SK-N-SH (cell line): ENCODE results near the gene TSPAN32. TPM values are rescaled to one million over a fixed set of nuclear protein-coding genes. Genes with fewer than 3 reads are reported as not detected.

Experiments used
- CTCF ChIA-PET: fragments of 300-600, 350-600 bp; formaldehyde crosslinking; extraction: SDS; loops from one replicate; lab custom pipeline; 2021; lab: Yijun Ruan, JAX
- POLR2A ChIA-PET: fragments of 350-600 bp; sonication (Branson Sonifier 250); formaldehyde crosslinking; extraction: SDS; loops from one replicate; lab custom pipeline; 2020; ENCODE audit warnings: antibody characterized with exemption, inconsistent platforms; lab: Yijun Ruan, JAX
- DNase-seq: peaks from one replicate; pipeline ENCODE4 v3.0.0; 2012
- H2AFZ ChIP-seq: fragments of 200-600 bp; sonication (generic); 2 replicates; pipeline ENCODE4 v1.8.1; 2016; ENCODE audit warnings: antibody characterized with exemption, mild to moderate bottlenecking, low read depth
- H3F3A ChIP-seq: fragments of 200-600 bp; sonication (generic); replicated peaks from 2 replicates; pipeline ENCODE3; 2016; ENCODE audit warnings: antibody characterized with exemption, mild to moderate bottlenecking; ENCODE audit not compliant: insufficient read depth
- H3K27ac ChIP-seq, 2 experiments: fragments of 200-500 bp in 1 of 2; fragments of 200-600 bp in 1 of 2; sonication (Bioruptor generic) in 1 of 2; sonication (generic), shearing (Covaris generic) in 1 of 2; 2 replicates each; pipeline versions ENCODE4 v1.5.1 to v1.6.1; 2014 to 2016; ENCODE audit warnings: low read depth in 2 of 2, inconsistent platforms in 1 of 2, low read length in 1 of 2, mild to moderate bottlenecking in 1 of 2, mixed read lengths in 1 of 2
- H3K27me3 ChIP-seq: fragments of 200-600 bp; sonication (generic), shearing (Covaris generic); 2 replicates; pipeline ENCODE4 v1.6.1; 2016; ENCODE audit warnings: mixed run types; ENCODE audit not compliant: insufficient read depth
- H3K36me3 ChIP-seq, 2 experiments: fragments of 200-500 bp in 1 of 2; fragments of 200-600 bp in 1 of 2; sonication (Bioruptor generic) in 1 of 2; sonication (generic) in 1 of 2; replicated peaks in 1 of 2; 2 replicates each; pipeline versions ENCODE3 to v1.5.1; 2014 to 2016; ENCODE audit warnings: low read length in 1 of 2, mild to moderate bottlenecking in 1 of 2; ENCODE audit not compliant: insufficient read depth in 2 of 2, control insufficient read depth in 1 of 2
- H3K4me1 ChIP-seq, 2 experiments: fragments of 200-500 bp in 1 of 2; fragments of 200-600 bp in 1 of 2; sonication (Bioruptor generic) in 1 of 2; sonication (generic), shearing (Covaris generic) in 1 of 2; 2 replicates each; pipeline versions ENCODE4 v1.5.1 to v1.6.1; 2014 to 2016; ENCODE audit warnings: low read depth in 1 of 2, low read length in 1 of 2, mixed run types in 1 of 2; ENCODE audit not compliant: insufficient read depth in 2 of 2, control insufficient read depth in 1 of 2
- H3K4me2 ChIP-seq: fragments of 200-600 bp; sonication (generic), shearing (Covaris generic); 2 replicates; pipeline ENCODE4 v1.6.1; 2017; ENCODE audit warnings: mixed run types
- H3K4me3 ChIP-seq, 2 experiments: fragments of 200-500 bp in 1 of 2; fragments of 200-600 bp in 1 of 2; sonication (Bioruptor generic) in 1 of 2; sonication (generic), shearing (Covaris generic) in 1 of 2; 2 replicates each; pipeline versions ENCODE4 v1.5.1 to v1.8.1; 2014 to 2016; ENCODE audit warnings: low read depth in 2 of 2, inconsistent platforms in 1 of 2, low read length in 1 of 2, mild to moderate bottlenecking in 1 of 2, mixed read lengths in 1 of 2, moderate library complexity in 1 of 2
- H3K79me2 ChIP-seq: fragments of 200-600 bp; sonication (generic); 2 replicates; pipeline ENCODE4 v1.8.1; 2017; ENCODE audit warnings: mild to moderate bottlenecking; ENCODE audit not compliant: insufficient read depth
- H3K9ac ChIP-seq: fragments of 200-600 bp; sonication (generic); 2 replicates; pipeline ENCODE4 v1.6.1; 2017; ENCODE audit warnings: mixed run types
- H3K9me2 ChIP-seq: fragments of 200-600 bp; sonication (generic); 2 replicates; pipeline ENCODE4 v1.6.1; 2017; ENCODE audit warnings: mixed run types
- H3K9me3 ChIP-seq: fragments of 200-600 bp; sonication (generic); 2 replicates; pipeline ENCODE4 v1.6.1; 2017; ENCODE audit warnings: mixed run types, mild to moderate bottlenecking, moderate library complexity
- H4K20me1 ChIP-seq: fragments of 200-600 bp; sonication (generic); 2 replicates; pipeline ENCODE4 v1.6.1; 2017; ENCODE audit warnings: mild to moderate bottlenecking, mixed run types; ENCODE audit not compliant: insufficient read depth
- CHD2 ChIP-seq: fragments of 150-350 bp; IDR thresholded peaks from 2 replicates; pipeline ENCODE4 v1.6.1; 2018; ENCODE audit warnings: low read length; ENCODE audit not compliant: partially characterized antibody
- EP300 ChIP-seq, 2 experiments: IDR thresholded peaks; 2 replicates each; pipeline versions ENCODE4 v1.4.0 to v1.6.1; 2012; ENCODE audit warnings: borderline replicate concordance in 1 of 2, low read depth in 1 of 2, low read length in 1 of 2
- FOSL2 ChIP-seq: IDR thresholded peaks from 2 replicates; pipeline ENCODE4 v1.4.0; 2012; ENCODE audit warnings: low read depth, mild to moderate bottlenecking, moderate library complexity, borderline replicate concordance
- FOXJ3 ChIP-seq: sonication (generic); formaldehyde crosslinking; IDR thresholded peaks from 2 replicates; pipeline ENCODE4 v1.5.1; 2020; ENCODE audit warnings: mild to moderate bottlenecking, missing genetic modification reagents
- GATA2 ChIP-seq: sonication (generic); formaldehyde crosslinking; IDR thresholded peaks from 2 replicates; pipeline ENCODE4 v1.5.0; 2020; ENCODE audit warnings: mild to moderate bottlenecking, missing genetic modification reagents
- MXI1 ChIP-seq: IDR thresholded peaks from 2 replicates; pipeline ENCODE4 v1.6.1; 2012; ENCODE audit warnings: mild to moderate bottlenecking, low read depth, low read length, improper control_type of control experiment
- NRF1 ChIP-seq: IDR thresholded peaks from 2 replicates; pipeline ENCODE4 v1.6.1; 2012; ENCODE audit warnings: low read depth, mild to moderate bottlenecking, low read length
- RAD21 ChIP-seq: IDR thresholded peaks from 2 replicates; pipeline ENCODE4 v1.6.1; 2012; ENCODE audit warnings: mild to moderate bottlenecking, low read length
- RCOR1 ChIP-seq: fragments of 150-350 bp; IDR thresholded peaks from 2 replicates; pipeline ENCODE4 v1.6.1; 2017; ENCODE audit warnings: antibody characterized with exemption, low read length
- RXRA ChIP-seq: IDR thresholded peaks from 2 replicates; pipeline ENCODE4 v1.4.0; 2012; ENCODE audit warnings: low read depth, mild to moderate bottlenecking, borderline replicate concordance
- SMC3 ChIP-seq: IDR thresholded peaks from 2 replicates; pipeline ENCODE4 v1.6.1; 2012; ENCODE audit warnings: low read depth, low read length, improper control_type of control experiment
- TCF12 ChIP-seq: IDR thresholded peaks from 2 replicates; pipeline ENCODE4 v1.4.0; 2012
- YY1 ChIP-seq: IDR thresholded peaks from 2 replicates; pipeline ENCODE4 v1.4.0; 2012; ENCODE audit warnings: low read depth, mild to moderate bottlenecking
- WGBS: methylation state at CpG from one replicate; pipeline ENCODE4 v1.1.6; 2017; ENCODE audit warnings: low lambda C conversion rate; 5-methylcytosine and 5-hydroxymethylcytosine counted together
- polyA plus RNA-seq, 3 experiments: library from polyadenylated mRNA; depleted of rRNA; stranded (reverse); fragments of >200 nt; gene quantifications; 2 replicates each; pipeline ENCODE4 v1.2.3, GENCODE V29; 2012
- TF ChIP-seq, protein P1 (sequence below): IDR thresholded peaks from 2 replicates; pipeline ENCODE4 v1.4.0; 2012; ENCODE audit warnings: low read depth
- TF ChIP-seq, protein P2 (sequence below): IDR thresholded peaks from 2 replicates; pipeline ENCODE4 v1.4.0; 2012; ENCODE audit warnings: low read depth, borderline replicate concordance

The TSPAN32 gene
- polyA plus RNA-seq, 1 of the 3 experiments (the other 2 are of a cell fraction) = 0.12 TPM

DNA sequence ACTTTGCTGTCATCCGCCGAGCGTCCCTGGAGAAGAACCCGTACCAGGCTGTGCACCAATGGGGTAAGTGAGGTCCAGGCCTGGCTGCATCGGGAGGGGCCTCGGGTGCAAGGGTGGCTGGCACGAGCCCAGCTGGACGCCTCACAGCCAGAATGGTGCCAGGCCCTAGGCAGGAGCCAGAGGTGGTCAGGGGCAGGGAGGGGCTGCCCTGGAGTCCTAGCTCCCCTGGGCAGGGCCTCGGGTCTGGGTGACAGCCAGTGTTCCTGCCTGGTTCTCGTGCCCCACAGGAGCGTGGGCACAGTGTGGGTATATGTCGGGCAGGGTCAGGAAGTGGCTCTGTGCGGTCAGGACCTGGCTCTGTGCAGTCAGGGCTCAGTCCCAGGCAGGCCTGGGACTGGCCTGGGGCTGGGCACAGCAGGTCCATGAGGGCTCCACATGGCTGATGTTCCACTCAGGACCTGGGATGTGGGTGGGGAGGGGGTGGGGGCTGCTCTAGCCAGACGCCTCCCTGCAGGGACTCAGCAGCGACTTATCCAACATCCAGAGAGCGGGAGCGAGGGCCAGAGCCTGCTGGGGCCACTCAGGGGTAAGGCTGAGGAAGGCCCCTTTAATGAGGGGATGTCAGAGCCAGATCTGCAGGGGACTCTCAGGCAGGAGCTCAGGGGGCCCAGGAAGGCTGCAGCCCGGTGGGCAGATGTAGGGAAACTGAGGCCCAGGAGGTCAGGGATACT, 1.2 kb downstream of the TSPAN32 start:
- no peak for TF ChIP-seq RAD21
- 0 out of 2 replicates have a peak, but pooled peaks have one; percentile 10 for TF ChIP-seq MXI1
- Histone ChIP-seq H3K4me1 (peaks cover 12 to 48% of the 10 kb centered on the region in 2 experiments; a peak in 3 of 4 replicates), H3K79me2 (no peaks in the 10 kb centered on the region), H3K36me3 (no peaks in the 10 kb centered on the region), H4K20me1 (no peaks in the 10 kb centered on the region), H3K9me2 (no peaks in the 10 kb centered on the region), H3K27ac (peak overlapping the region in 1 of 2 experiments; percentile 69; a peak in 2 of 4 replicates), H3K4me3 (no peak overlapping the region), H3K9ac (no peak overlapping the region), H3K9me3 (no peaks in the 10 kb centered on the region), H3F3A (peaks cover 4% of the 10 kb centered on the region), H2AFZ (no peak overlapping the region), H3K27me3 (no peaks in the 10 kb centered on the region), H3K4me2 (no peak overlapping the region)
- POLR2A ChIA-PET = interaction anchor here (0.8 to 1.3 kb wide), 2 partner anchors 75 to 109 kb away, joined by 3 to 5 read pairs; no protein-coding TSS in a partner anchor
- CTCF ChIA-PET = interaction anchor here (0.7 to 13.9 kb wide), 10 partner anchors 97 to 230 kb away, joined by 3 to 318 read pairs (median 25); partner anchors contain the start of gene TSSC4
- 90% methylated on average over 6 of the region's 18 CpGs for WGBS
- peak; percentile 74 for DNase-seq

DNA sequence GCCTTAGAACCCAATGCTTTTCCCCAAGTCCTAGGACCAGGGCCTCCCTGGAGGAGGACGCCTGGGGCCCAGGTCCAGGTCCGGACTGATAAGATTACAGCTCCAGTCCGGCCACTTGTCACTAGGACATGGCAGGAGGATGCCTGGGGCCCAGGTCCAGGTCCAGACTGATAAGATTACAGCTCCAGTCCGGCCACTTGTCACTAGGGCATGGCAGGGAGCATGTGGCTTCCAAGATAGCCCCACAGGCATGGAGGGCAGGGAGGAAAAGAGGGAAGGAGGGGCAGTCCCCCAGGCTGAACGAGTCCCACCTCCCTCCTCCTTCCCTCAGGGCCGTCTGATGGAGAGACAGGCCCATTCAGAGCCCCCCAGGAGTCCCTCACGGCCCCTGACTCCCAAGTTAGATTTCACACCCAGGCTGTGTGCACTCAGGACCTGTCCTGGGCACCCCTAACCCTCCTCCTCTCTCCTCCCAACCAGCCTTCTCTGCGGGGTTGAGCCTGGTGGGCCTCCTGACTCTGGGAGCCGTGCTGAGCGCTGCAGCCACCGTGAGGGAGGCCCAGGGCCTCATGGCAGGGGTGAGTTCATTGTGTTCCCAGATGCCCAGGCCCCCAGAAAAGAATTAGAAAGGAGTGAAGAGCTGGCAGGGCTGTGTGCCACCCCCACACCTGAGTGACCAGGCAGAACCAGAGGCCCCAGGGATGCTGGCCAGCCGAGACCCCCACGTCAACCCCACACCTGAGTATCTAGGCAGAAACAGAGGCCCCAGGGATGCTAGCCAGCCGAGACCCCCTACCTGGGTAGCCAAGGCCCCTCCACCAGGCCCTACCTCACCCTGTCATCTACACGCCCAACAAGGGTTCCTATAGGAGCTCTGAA, 2.1 kb downstream of the TSPAN32 start:
- no peak overlapping the region for H3K9ac ChIP-seq
- H3K79me2 ChIP-seq = no peaks in the 10 kb centered on the region
- H3K4me2 ChIP-seq = no peak overlapping the region
- no peaks in the 10 kb centered on the region for H3K9me2 ChIP-seq
- peak; percentile 74 for DNase-seq
- no peaks in the 10 kb centered on the region for H3K36me3 ChIP-seq
- H4K20me1 ChIP-seq = no peaks in the 10 kb centered on the region
- H3K4me3 ChIP-seq = no peak overlapping the region
- H3K27ac ChIP-seq = peak overlapping the region in 1 of 2 experiments; percentile 69; a peak in 2 of 4 replicates
- TF ChIP-seq FOXJ3 (CRISPR knock-in tag) (peak; percentile 68; the same call in 1 of the 2 replicates), EP300 (IDR thresholded peaks at IDR 0.05; ENCODE audit: borderline replicate concordance in 1 of 2, low read depth in 1 of 2, low read length in 1 of 2) (peak in 1 of 2 experiments; percentile 69; a peak in 2 of 4 replicates), YY1 (no peak), TCF12 (no peak), RCOR1 (peak; percentile 29; the same call in 1 of the 2 replicates), CHD2 (peak; percentile 32), SMC3 (no peak), RXRA (no peak), FOSL2 (no peak), GATA2 (CRISPR knock-in tag) (peak; percentile 86), MXI1 (peak; percentile 50; the same call in 1 of the 2 replicates), NRF1 (no peak)
- TF ChIP-seq, protein P1, sequence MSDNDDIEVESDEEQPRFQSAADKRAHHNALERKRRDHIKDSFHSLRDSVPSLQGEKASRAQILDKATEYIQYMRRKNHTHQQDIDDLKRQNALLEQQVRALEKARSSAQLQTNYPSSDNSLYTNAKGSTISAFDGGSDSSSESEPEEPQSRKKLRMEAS = no peak
- TF ChIP-seq, protein P2, sequence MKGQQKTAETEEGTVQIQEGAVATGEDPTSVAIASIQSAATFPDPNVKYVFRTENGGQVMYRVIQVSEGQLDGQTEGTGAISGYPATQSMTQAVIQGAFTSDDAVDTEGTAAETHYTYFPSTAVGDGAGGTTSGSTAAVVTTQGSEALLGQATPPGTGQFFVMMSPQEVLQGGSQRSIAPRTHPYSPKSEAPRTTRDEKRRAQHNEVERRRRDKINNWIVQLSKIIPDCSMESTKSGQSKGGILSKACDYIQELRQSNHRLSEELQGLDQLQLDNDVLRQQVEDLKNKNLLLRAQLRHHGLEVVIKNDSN = no peak
- no peak overlapping the region for H2AFZ ChIP-seq
- ChIA-PET POLR2A (interaction anchor here (0.6 to 1.3 kb wide), 4 partner anchors 27 to 117 kb away, joined by 3 to 5 read pairs (median 4); partner anchors contain the start of gene TSSC4), CTCF (interaction anchor here (0.6 to 13.9 kb wide), 17 partner anchors 13 to 584 kb away, joined by 3 to 318 read pairs (median 12); partner anchors contain the start of genes TH and TSSC4)
- peaks cover 12 to 48% of the 10 kb centered on the region in 2 experiments; a peak in 3 of 4 replicates for H3K4me1 ChIP-seq
- 72% methylated on average over 9 of the region's 15 CpGs for WGBS
- no peaks in the 10 kb centered on the region for H3K9me3 ChIP-seq
- no peaks in the 10 kb centered on the region for H3K27me3 ChIP-seq
- H3F3A ChIP-seq = peaks cover 4% of the 10 kb centered on the region
